ENCODE results near the gene TBC1D4. TPM values are rescaled to one million over a fixed set of nuclear protein-coding genes. Genes with fewer than 3 reads are reported as not detected.

TBC1D4 gene
- total RNA-seq, 1 donor from 2014 or later: 4.8 TPM

- Mint-ChIP-seq H3K4me1 (ENCODE audit: low read depth, unreplicated experiment) (peaks cover 3% of the 10 kb centered on the region), H3K36me3 (ENCODE audit: unreplicated experiment) (no peaks in the 10 kb centered on the region), H3K4me3 (ENCODE audit: unreplicated experiment) (no peak overlapping the region), H3K27ac (ENCODE audit: unreplicated experiment) (no peak overlapping the region), H3K27me3 (ENCODE audit: unreplicated experiment) (no peaks in the 10 kb centered on the region), H3K9me3 (ENCODE audit: unreplicated experiment) (no peaks in the 10 kb centered on the region)
- TF ChIP-seq CTCF (IDR thresholded peaks at IDR 0.05; ENCODE audit: partially characterized antibody, unreplicated experiment): no peak
- DNase-seq: no peak
Measured at GRCh38 chr13:75302071-75302698, 179.8 kb downstream of the TBC1D4 start.

- H3K27me3 Mint-ChIP-seq (ENCODE audit: unreplicated experiment): no peaks in the 10 kb centered on the region
- DNase-seq: no peak
- H3K27ac Mint-ChIP-seq (ENCODE audit: unreplicated experiment): no peak overlapping the region
- no peak for TF ChIP-seq CTCF (IDR thresholded peaks at IDR 0.05; ENCODE audit: partially characterized antibody, unreplicated experiment)
- H3K36me3 Mint-ChIP-seq (ENCODE audit: unreplicated experiment): no peaks in the 10 kb centered on the region
- H3K4me1 Mint-ChIP-seq (ENCODE audit: low read depth, unreplicated experiment): peaks cover 3% of the 10 kb centered on the region
- H3K9me3 Mint-ChIP-seq (ENCODE audit: unreplicated experiment): no peaks in the 10 kb centered on the region
- no peak overlapping the region for H3K4me3 Mint-ChIP-seq (ENCODE audit: unreplicated experiment)
Measured at GRCh38 chr13:75299913-75300862, 181.8 kb downstream of the TBC1D4 start.

GRCh38 chr13:75299246-75299645 lies 182.7 kb downstream of the TBC1D4 start:
- DNase-seq: no peak
- Mint-ChIP-seq H3K4me3 (ENCODE audit: unreplicated experiment) (no peak overlapping the region), H3K9me3 (ENCODE audit: unreplicated experiment) (no peaks in the 10 kb centered on the region), H3K27me3 (ENCODE audit: unreplicated experiment) (no peaks in the 10 kb centered on the region), H3K36me3 (ENCODE audit: unreplicated experiment) (no peaks in the 10 kb centered on the region), H3K27ac (ENCODE audit: unreplicated experiment) (peak overlapping the region; percentile 14), H3K4me1 (ENCODE audit: low read depth, unreplicated experiment) (peaks cover 3% of the 10 kb centered on the region)
- TF ChIP-seq CTCF (IDR thresholded peaks at IDR 0.05; ENCODE audit: partially characterized antibody, unreplicated experiment): no peak

- peaks cover 3% of the 10 kb centered on the region for H3K4me1 Mint-ChIP-seq (ENCODE audit: low read depth, unreplicated experiment)
- H3K36me3 Mint-ChIP-seq (ENCODE audit: unreplicated experiment): no peaks in the 10 kb centered on the region
- no peak for DNase-seq
- no peak overlapping the region for H3K27ac Mint-ChIP-seq (ENCODE audit: unreplicated experiment)
- H3K4me3 Mint-ChIP-seq (ENCODE audit: unreplicated experiment): no peak overlapping the region
- H3K27me3 Mint-ChIP-seq (ENCODE audit: unreplicated experiment): no peaks in the 10 kb centered on the region
- no peak for TF ChIP-seq CTCF (IDR thresholded peaks at IDR 0.05; ENCODE audit: partially characterized antibody, unreplicated experiment)
- H3K9me3 Mint-ChIP-seq (ENCODE audit: unreplicated experiment): no peaks in the 10 kb centered on the region
Measured at GRCh38 chr13:75296641-75297040, 185.3 kb downstream of the TBC1D4 start.

GRCh38 chr13:75295201-75295600 lies 186.8 kb downstream of the TBC1D4 start:
- Mint-ChIP-seq H3K27me3 (ENCODE audit: unreplicated experiment) (no peaks in the 10 kb centered on the region), H3K36me3 (ENCODE audit: unreplicated experiment) (no peaks in the 10 kb centered on the region)
- no peak for DNase-seq

More at GRCh38 chr13:75295201-75295600, 186.8 kb downstream of the TBC1D4 start:
- no peaks in the 10 kb centered on the region for H3K9me3 Mint-ChIP-seq (ENCODE audit: unreplicated experiment)
- no peak overlapping the region for H3K4me3 Mint-ChIP-seq (ENCODE audit: unreplicated experiment)
- no peak overlapping the region for H3K27ac Mint-ChIP-seq (ENCODE audit: unreplicated experiment)
- TF ChIP-seq CTCF (IDR thresholded peaks at IDR 0.05; ENCODE audit: partially characterized antibody, unreplicated experiment): no peak
- H3K4me1 Mint-ChIP-seq (ENCODE audit: low read depth, unreplicated experiment): peaks cover 3% of the 10 kb centered on the region

Data from glutamatergic neuron (in vitro differentiated cells).